ENCODE results near the gene PRDX6.
A peak's percentile ranks its signal among the peaks of the same experiment; 100 is the strongest.
"Not testable (repeated sequence)": the region's sequence is repeated elsewhere in the genome, so short reads cannot be mapped to it uniquely, and the experiment has no call there.

The PRDX6 gene

DNA sequence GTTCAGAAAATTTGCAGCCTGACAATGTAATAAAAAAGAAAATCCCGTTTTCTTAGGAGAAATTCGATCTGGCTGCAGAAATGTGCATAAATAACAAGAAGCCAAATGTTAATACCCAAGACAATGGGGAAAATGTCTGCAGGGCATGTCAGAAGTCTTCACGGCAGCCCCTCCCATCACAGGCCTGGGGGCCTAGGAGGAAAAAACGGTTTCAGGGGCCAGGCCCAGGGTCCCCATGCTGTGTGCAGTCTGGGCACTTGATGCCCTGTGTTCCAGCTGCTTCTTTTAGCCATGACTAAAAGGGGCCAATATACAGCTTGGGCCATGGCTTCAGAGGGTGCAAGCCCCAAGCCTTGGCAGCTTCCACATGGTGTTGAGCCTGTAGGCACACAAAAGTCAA is 6.5 kb upstream of the PRDX6 start:
- Histone ChIP-seq H3K4me3 (ENCODE audit: low read depth, low read length) (no peak overlapping the region), H3K27me3 (ENCODE audit: control insufficient read depth, insufficient read depth, low read length) (no peaks in the 10 kb centered on the region), H3K4me1 (ENCODE audit: control insufficient read depth, insufficient read depth, low read length) (peaks cover 4% of the 10 kb centered on the region), H3K9me3 (ENCODE audit: control insufficient read depth, insufficient read depth, low read length) (peaks cover 9% of the 10 kb centered on the region), H3K9ac (ENCODE audit: low read depth, low read length) (no peak overlapping the region), H3K36me3 (ENCODE audit: control insufficient read depth, insufficient read depth, low read length) (peaks cover 13% of the 10 kb centered on the region)

DNA sequence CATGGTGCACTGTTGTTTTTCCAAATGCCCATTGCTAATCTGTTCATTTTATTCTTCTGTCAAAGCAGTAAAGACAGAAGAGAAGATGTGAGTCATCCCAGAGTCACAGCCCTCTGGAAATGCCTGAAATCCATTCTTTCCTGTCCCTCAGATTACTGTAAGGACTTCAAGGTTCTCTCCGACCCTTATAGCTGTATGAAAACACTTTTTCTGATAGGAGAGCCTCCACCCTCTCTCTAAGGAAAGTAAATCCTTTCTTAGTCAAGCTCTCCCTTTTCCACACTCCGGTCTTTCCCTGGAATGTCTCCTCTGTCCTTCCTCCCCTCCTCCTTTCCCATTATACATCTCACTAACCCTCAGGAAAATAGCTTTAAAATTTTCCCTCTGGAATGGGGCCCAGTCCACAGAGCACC is 3.5 kb upstream of the PRDX6 start:
- Histone ChIP-seq H3K4me1 (ENCODE audit: control insufficient read depth, insufficient read depth, low read length) (peaks cover 6% of the 10 kb centered on the region), H3K9me3 (ENCODE audit: control insufficient read depth, insufficient read depth, low read length) (peaks cover 9% of the 10 kb centered on the region), H3K4me3 (ENCODE audit: low read depth, low read length) (no peak overlapping the region), H3K27me3 (ENCODE audit: control insufficient read depth, insufficient read depth, low read length) (no peaks in the 10 kb centered on the region), H3K36me3 (ENCODE audit: control insufficient read depth, insufficient read depth, low read length) (peaks cover 17% of the 10 kb centered on the region), H3K9ac (ENCODE audit: low read depth, low read length) (no peak overlapping the region)

GRCh38 chr1:173474097-173474779 is 2.9 kb upstream of the PRDX6 start:
- Histone ChIP-seq H3K9me3 (ENCODE audit: control insufficient read depth, insufficient read depth, low read length) (peaks cover 9% of the 10 kb centered on the region), H3K4me1 (ENCODE audit: control insufficient read depth, insufficient read depth, low read length) (peaks cover 8% of the 10 kb centered on the region), H3K9ac (ENCODE audit: low read depth, low read length) (no peak overlapping the region), H3K27me3 (ENCODE audit: control insufficient read depth, insufficient read depth, low read length) (no peaks in the 10 kb centered on the region), H3K4me3 (ENCODE audit: low read depth, low read length) (peak overlapping the region; percentile 88), H3K36me3 (ENCODE audit: control insufficient read depth, insufficient read depth, low read length) (peaks cover 20% of the 10 kb centered on the region)

- not testable (repeated sequence) for H3K9ac ChIP-seq (ENCODE audit: low read depth, low read length); H3K9me3 ChIP-seq (ENCODE audit: control insufficient read depth, insufficient read depth, low read length); H3K27me3 ChIP-seq (ENCODE audit: control insufficient read depth, insufficient read depth, low read length)
- H3K4me1 ChIP-seq (ENCODE audit: control insufficient read depth, insufficient read depth, low read length): peaks cover 12% of the 10 kb centered on the region
- H3K4me3 ChIP-seq (ENCODE audit: low read depth, low read length): peak overlapping the region; percentile 88
- H3K36me3 ChIP-seq (ENCODE audit: control insufficient read depth, insufficient read depth, low read length): peaks cover 20% of the 10 kb centered on the region
These were observed 2.2 kb upstream of the PRDX6 start for GRCh38 chr1:173474780-173475421.

- Histone ChIP-seq H3K4me1 (ENCODE audit: control insufficient read depth, insufficient read depth, low read length) (peaks cover 16% of the 10 kb centered on the region), H3K36me3 (ENCODE audit: control insufficient read depth, insufficient read depth, low read length) (peaks cover 23% of the 10 kb centered on the region), H3K9me3 (ENCODE audit: control insufficient read depth, insufficient read depth, low read length) (peaks cover 8% of the 10 kb centered on the region), H3K27me3 (ENCODE audit: control insufficient read depth, insufficient read depth, low read length) (no peaks in the 10 kb centered on the region), H3K9ac (ENCODE audit: low read depth, low read length) (peak overlapping the region; percentile 32), H3K4me3 (ENCODE audit: low read depth, low read length) (peak overlapping the region; percentile 88)
These were observed 1.5 kb upstream of the PRDX6 start for GRCh38 chr1:173475564-173476196.

- H3K36me3 ChIP-seq (ENCODE audit: control insufficient read depth, insufficient read depth, low read length): peaks cover 21% of the 10 kb centered on the region
- H3K9me3 ChIP-seq (ENCODE audit: control insufficient read depth, insufficient read depth, low read length): peaks cover 7% of the 10 kb centered on the region
- peak overlapping the region; percentile 77 for H3K9ac ChIP-seq (ENCODE audit: low read depth, low read length)
- no peaks in the 10 kb centered on the region for H3K27me3 ChIP-seq (ENCODE audit: control insufficient read depth, insufficient read depth, low read length)
- peak overlapping the region; percentile 88 for H3K4me3 ChIP-seq (ENCODE audit: low read depth, low read length)
- H3K4me1 ChIP-seq (ENCODE audit: control insufficient read depth, insufficient read depth, low read length): peaks cover 16% of the 10 kb centered on the region
These were observed 904 bp upstream of the PRDX6 start for GRCh38 chr1:173476197-173476664.

- Histone ChIP-seq H3K9me3 (ENCODE audit: control insufficient read depth, insufficient read depth, low read length) (peaks cover 2% of the 10 kb centered on the region), H3K4me3 (ENCODE audit: low read depth, low read length) (peak overlapping the region; percentile 88), H3K36me3 (ENCODE audit: control insufficient read depth, insufficient read depth, low read length) (peaks cover 21% of the 10 kb centered on the region), H3K27me3 (ENCODE audit: control insufficient read depth, insufficient read depth, low read length) (no peaks in the 10 kb centered on the region), H3K4me1 (ENCODE audit: control insufficient read depth, insufficient read depth, low read length) (peaks cover 16% of the 10 kb centered on the region), H3K9ac (ENCODE audit: low read depth, low read length) (peak overlapping the region; percentile 77)
These were observed 360 bp upstream of the PRDX6 start for GRCh38 chr1:173476665-173477285.

- Histone ChIP-seq H3K9ac (ENCODE audit: low read depth, low read length) (peak overlapping the region; percentile 96), H3K27me3 (ENCODE audit: control insufficient read depth, insufficient read depth, low read length) (no peaks in the 10 kb centered on the region), H3K36me3 (ENCODE audit: control insufficient read depth, insufficient read depth, low read length) (peaks cover 35% of the 10 kb centered on the region), H3K4me3 (ENCODE audit: low read depth, low read length) (peak overlapping the region; percentile 91), H3K4me1 (ENCODE audit: control insufficient read depth, insufficient read depth, low read length) (peaks cover 16% of the 10 kb centered on the region), H3K9me3 (ENCODE audit: control insufficient read depth, insufficient read depth, low read length) (no peaks in the 10 kb centered on the region)
These were observed 1.0 kb downstream of the PRDX6 start for GRCh38 chr1:173478094-173478674.

- Histone ChIP-seq H3K27me3 (ENCODE audit: control insufficient read depth, insufficient read depth, low read length) (no peaks in the 10 kb centered on the region), H3K36me3 (ENCODE audit: control insufficient read depth, insufficient read depth, low read length) (peaks cover 41% of the 10 kb centered on the region), H3K9ac (ENCODE audit: low read depth, low read length) (peak overlapping the region; percentile 57), H3K9me3 (ENCODE audit: control insufficient read depth, insufficient read depth, low read length) (no peaks in the 10 kb centered on the region), H3K4me3 (ENCODE audit: low read depth, low read length) (peak overlapping the region; percentile 91), H3K4me1 (ENCODE audit: control insufficient read depth, insufficient read depth, low read length) (peaks cover 16% of the 10 kb centered on the region)
These were observed 2.5 kb downstream of the PRDX6 start for GRCh38 chr1:173479649-173480048.

GRCh38 chr1:173481195-173481772 is 4.1 kb downstream of the PRDX6 start:
- Histone ChIP-seq H3K4me1 (ENCODE audit: control insufficient read depth, insufficient read depth, low read length) (peaks cover 11% of the 10 kb centered on the region), H3K9ac (ENCODE audit: low read depth, low read length) (no peak overlapping the region), H3K36me3 (ENCODE audit: control insufficient read depth, insufficient read depth, low read length) (peaks cover 57% of the 10 kb centered on the region), H3K27me3 (ENCODE audit: control insufficient read depth, insufficient read depth, low read length) (no peaks in the 10 kb centered on the region), H3K9me3 (ENCODE audit: control insufficient read depth, insufficient read depth, low read length) (no peaks in the 10 kb centered on the region), H3K4me3 (ENCODE audit: low read depth, low read length) (no peak overlapping the region)

DNA sequence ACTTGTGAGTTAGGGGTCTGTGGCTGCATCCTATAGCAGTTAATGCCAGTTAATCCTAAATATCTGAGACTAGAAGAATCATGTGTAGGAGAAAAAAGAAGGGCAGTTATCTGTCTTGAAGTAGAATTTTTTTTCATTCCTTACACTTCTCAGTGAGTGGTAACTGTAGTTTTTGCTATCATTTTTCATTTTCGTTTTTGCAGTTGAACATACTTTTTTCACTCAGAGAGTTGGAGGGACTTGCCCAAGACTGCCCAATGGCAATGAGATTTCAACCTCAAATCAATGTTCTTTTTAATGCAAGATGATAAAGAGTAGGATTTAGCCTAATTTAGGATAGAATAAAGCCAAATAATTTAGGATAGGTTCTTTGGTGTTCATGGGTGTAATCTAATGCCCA is 5.5 kb downstream of the PRDX6 start:
- H3K4me3 ChIP-seq (ENCODE audit: low read depth, low read length): no peak overlapping the region
- H3K27me3 ChIP-seq (ENCODE audit: control insufficient read depth, insufficient read depth, low read length): no peaks in the 10 kb centered on the region
- H3K9ac ChIP-seq (ENCODE audit: low read depth, low read length): no peak overlapping the region
- peaks cover 11% of the 10 kb centered on the region for H3K4me1 ChIP-seq (ENCODE audit: control insufficient read depth, insufficient read depth, low read length)
- H3K9me3 ChIP-seq (ENCODE audit: control insufficient read depth, insufficient read depth, low read length): no peaks in the 10 kb centered on the region
- peaks cover 66% of the 10 kb centered on the region for H3K36me3 ChIP-seq (ENCODE audit: control insufficient read depth, insufficient read depth, low read length)
